Prostate gland (tissue), 2 donors: ENCODE results near the gene CTNND2.

Experiments
- POLR2A ChIP-seq: fragments of 450-650 bp; IDR thresholded peaks from one replicate; pipeline ENCODE4 v1.6.1; 2016; ENCODE audit warnings: antibody characterized with exemption, mild to moderate bottlenecking
- POLR2AphosphoS5 ChIP-seq: sonication (generic); formaldehyde crosslinking; IDR thresholded peaks from one replicate; pipeline ENCODE4 v1.6.1; 2017; ENCODE audit warnings: antibody characterized with exemption
- TF ChIP-seq, protein P1 (sequence below), 4 experiments: fragments of 200-600 bp in 2 of 4; fragments of 450-650 bp in 2 of 4; sonication (generic) in 2 of 4; IDR thresholded peaks; 1 replicate in 3 of 4; 2 replicates in 1 of 4; pipeline ENCODE4 v1.5.1; 2016 to 2019; ENCODE audit warnings: antibody characterized with exemption in 4 of 4, mild to moderate bottlenecking in 2 of 4, moderate library complexity in 2 of 4

DNA sequence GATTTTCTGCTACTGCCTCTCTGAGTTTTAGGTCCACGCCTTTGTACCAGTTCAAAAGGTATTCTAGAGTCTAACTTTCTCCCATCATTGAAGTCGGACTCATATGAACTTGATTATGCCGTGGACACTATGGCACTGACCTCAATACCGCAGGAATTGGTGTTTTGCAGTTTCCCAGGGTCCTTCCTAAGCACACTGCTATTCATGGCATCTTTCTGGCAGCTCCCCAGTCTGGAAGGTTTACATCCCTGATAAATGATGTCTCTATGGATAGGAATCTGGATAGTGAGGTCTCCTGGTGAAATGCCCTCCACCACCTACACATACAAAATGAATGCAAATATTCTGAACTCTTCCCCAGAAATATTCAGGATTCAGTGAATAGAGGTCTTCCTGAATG, 422.2 kb downstream of the CTNND2 start:
- TF ChIP-seq, protein P1, sequence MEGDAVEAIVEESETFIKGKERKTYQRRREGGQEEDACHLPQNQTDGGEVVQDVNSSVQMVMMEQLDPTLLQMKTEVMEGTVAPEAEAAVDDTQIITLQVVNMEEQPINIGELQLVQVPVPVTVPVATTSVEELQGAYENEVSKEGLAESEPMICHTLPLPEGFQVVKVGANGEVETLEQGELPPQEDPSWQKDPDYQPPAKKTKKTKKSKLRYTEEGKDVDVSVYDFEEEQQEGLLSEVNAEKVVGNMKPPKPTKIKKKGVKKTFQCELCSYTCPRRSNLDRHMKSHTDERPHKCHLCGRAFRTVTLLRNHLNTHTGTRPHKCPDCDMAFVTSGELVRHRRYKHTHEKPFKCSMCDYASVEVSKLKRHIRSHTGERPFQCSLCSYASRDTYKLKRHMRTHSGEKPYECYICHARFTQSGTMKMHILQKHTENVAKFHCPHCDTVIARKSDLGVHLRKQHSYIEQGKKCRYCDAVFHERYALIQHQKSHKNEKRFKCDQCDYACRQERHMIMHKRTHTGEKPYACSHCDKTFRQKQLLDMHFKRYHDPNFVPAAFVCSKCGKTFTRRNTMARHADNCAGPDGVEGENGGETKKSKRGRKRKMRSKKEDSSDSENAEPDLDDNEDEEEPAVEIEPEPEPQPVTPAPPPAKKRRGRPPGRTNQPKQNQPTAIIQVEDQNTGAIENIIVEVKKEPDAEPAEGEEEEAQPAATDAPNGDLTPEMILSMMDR (IDR thresholded peaks at IDR 0.05) = no peak
- TF ChIP-seq POLR2A (no peak), POLR2AphosphoS5 (no peak)
